CD4-positive, alpha-beta T cell treated with Interleukin-21 for 1 hour (primary cell): ENCODE data around the gene KCNIP4.

Experiments
- DNase-seq: peaks from one replicate; pipeline ENCODE4 v3.0.0-alpha.2; 2020

KCNIP4 gene

DNA sequence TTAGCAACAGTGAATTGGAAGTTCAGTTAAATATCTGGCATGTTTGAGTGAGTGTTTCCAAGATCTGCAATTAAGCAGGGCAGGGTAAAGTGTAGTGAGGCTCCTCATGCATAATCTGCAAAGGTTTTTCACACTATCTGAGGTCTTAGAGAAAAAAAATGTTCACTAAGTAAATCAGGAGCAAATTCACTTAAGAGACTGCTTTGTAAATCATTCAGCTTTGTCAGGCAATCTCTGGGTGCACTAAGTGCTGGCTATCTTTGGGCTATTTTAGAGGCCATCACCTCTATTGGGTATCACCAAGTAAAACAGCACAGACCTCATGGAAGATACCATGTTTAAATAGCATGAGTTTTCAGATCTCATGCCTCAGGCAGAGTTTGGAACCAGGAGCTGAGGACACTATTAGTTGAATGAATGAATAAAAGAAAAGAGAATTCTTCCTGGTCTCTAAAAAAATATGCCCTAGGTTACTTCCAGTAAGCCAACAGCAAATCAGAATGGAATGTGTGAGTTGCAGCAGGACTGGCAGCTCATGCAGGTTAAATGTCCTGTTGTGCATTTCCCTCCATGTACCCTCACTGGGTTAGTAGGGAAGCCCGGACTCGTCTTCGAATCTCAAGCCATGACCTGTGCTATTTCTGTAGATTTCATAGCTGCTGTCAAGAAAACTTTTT lies 195.3 kb downstream of the KCNIP4 start:
- no peak for DNase-seq

DNA sequence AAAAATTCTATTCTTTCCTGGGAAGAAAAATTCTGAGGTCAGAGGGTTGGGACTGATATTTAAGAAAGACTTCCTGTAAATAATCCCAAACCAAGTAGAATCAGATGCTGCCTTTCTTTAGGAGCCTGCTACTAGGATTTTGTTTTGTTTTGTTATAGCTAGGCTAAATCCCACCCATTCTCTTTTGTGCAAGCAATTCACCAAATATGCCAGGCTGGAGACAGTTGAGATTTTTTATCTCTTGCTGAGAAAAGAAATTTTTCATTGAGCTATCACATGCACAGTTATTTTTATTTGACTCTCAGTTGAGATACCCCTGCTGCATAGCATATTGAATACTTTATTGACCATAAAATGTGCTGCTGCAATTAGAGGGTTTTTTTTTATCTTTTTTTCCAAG lies 196.0 kb downstream of the KCNIP4 start:
- DNase-seq = no peak

DNA sequence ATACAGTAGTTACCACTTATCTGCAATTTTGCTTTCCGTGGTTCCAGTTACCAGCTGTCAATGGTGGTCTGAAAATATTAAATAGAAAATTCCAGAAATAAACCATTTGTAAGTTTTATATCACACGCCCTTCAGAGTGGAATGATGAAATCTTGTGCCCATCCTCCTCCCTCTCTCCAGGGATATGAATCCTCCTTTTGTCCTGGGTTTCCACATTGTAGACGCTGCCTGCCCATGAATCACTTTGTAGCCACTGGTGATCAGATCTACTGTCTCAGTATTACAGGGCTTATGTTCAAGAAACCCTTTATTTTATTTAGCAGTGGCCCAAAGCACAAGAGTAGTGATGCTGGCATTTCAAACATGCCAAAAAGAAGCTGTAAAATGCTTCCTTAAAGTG lies 198.6 kb downstream of the KCNIP4 start:
- DNase-seq = no peak

DNA sequence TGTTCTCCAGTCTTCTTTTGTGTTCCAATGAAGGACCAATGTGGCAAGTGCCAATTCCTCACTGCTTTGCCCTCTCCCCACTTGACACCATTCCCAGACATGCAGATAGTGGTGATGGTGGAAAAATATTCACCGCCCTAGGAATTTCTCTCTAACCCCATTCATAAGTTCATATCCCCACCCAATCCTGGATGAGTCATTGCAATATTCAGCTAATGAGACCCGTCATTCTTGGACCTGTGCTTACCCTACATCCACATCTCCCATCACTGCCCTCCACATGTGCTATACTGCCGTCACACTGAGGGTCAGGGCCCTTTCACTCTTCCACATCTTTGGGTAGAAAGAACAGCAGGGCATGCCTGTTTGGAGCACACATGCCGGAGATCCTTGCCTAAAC lies 199.2 kb downstream of the KCNIP4 start:
- no peak for DNase-seq

DNA sequence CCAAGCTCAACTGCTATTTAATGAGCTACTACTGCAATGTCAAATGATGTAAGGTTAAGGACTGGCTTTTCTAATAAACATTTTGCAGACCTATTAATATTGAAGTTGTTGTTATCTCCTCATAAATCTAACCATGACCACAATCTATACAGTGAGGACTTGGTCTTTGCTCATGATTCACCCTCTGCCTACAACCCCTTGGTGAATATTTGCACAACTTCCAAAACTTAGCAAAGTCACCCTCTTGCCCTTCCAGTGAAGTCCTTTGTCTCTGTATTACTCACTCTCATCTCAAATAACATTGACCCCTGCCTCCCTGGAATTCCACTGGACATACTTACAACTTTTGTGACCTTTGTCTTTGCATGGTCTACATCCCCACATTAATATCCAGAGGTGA lies 204.5 kb downstream of the KCNIP4 start:
- DNase-seq = no peak

DNA sequence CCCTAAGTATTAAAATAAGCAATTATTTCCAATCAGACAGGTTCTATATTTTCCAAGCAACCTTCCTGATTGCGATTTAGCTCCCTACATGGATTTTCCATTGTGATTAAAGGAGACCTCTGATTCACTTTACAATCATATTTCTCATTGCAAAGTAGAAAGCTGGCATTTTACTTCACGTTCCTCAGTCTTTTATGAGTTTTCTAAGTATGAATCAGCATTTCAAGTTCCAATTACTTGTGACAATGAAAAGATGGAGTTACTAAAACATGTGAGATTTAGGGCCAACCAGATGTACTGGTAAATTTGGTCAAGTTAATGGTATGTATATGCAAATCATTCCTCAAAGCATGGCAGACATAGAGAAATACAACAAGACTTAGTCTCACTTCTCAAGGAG lies 206.2 kb downstream of the KCNIP4 start:
- DNase-seq = no peak

DNA sequence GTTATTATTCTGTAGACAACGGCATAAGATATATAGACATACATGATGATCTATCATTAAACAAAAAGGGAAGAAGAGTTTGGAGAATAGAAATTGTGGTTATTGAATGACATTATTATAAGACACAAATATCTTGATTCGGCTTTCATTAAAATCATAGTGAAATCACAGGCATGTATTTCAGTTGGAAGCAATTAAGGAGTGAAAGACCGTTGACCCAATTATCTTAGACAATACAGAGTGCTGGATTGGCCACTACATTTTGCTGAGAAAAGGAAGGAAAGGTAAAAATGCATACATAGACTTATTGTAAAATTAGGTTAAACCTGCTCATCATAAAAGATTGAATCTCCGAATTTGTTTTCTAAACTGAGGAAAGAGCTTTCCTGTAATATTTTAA lies 209.8 kb downstream of the KCNIP4 start:
- no peak for DNase-seq

DNA sequence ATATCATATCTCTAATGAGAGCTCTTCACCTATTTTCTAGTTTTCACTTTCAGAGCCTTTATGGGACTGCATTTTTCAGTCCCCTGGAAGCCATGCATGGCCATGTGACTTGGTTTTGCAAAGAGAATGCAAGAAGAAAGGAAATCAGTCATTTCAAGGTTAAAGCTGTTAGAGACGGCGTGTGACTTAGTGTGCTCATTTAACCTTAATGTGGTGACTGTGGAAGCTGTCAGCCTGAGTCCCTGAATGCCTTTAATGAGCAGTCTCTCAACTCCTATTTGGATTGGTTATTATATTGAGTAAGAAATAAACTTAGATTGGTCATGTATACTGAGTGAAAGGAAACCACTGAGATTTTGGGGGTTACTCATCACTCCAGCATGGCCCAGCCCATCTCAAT lies 212.7 kb downstream of the KCNIP4 start:
- DNase-seq = no peak

DNA sequence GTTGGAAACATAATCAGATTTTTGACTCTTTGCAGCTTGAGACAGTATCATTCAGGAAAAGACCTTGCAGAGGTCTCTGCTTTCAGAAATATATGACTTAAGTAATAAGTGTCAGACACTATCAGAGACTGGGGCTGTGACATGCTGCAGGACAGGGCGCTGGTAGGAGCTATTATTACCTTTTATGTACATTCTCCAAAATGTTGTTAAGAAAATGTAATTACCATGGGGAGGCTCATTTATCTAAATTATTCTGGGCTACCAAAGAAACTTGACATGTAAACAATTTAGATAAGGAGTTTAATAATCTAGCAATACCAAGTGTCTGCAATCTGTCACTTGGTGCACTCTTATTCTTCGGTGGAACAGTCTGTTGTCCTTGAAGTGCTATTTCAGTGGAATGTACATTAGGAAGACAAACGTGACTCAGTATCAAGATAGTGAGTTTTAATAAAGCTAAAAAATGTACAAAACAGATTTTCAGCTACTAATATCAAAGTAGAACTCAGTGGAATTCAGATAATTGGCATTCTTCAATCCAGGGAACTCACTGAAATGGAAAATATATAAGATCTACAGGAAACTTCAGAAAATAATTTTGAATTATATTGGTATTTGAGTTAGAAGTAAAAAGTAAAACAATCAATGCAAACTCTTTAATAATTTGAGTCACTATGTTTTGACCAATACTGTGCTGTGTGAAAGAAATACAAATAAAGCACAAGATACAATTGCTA lies 214.5 kb downstream of the KCNIP4 start:
- no peak for DNase-seq

DNA sequence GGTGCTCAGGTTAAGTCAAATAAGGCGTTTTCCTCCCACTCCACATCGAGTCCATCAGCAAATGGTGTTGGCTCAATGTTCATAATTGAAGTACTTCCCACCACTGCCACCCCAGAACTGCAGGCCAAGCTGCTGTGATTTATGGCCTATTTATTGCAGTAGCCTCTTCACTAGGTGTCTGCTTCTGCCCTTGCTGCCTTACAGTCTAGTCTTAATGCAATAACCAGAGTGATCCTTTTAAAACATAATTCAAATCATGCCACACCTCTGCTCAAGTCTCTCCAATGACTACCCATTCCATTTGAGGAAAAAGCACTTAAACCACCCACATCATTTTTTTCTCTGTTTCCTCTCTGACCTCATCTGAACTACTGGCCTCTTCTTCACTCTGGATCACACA lies 220.3 kb downstream of the KCNIP4 start:
- DNase-seq = no peak

DNA sequence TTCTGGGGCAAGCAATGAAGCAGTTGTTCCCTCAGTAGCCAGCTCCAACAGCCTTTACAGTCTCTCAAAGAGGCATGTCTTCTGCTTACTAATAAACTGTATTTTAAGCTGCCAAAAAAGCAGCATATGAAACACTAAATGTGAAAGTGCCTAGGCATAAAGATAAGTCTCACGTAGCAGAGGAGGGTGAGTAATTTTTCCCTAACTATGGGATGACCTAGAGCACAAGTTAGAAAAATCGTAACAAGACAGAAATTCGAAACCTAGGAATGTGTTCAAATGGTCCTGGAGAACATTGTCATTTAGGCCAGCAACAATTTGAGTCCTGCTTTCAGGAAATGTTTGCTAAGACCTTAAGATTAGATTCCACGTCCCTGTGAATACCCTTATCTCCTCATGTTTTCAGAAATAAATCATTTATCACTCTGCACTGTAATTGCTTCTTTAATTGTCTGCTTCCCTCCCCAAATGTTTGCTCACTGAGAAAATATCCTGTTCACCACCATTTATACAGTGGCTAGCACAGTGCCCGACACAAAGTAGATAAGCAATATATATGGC lies 222.2 kb downstream of the KCNIP4 start:
- no peak for DNase-seq

DNA sequence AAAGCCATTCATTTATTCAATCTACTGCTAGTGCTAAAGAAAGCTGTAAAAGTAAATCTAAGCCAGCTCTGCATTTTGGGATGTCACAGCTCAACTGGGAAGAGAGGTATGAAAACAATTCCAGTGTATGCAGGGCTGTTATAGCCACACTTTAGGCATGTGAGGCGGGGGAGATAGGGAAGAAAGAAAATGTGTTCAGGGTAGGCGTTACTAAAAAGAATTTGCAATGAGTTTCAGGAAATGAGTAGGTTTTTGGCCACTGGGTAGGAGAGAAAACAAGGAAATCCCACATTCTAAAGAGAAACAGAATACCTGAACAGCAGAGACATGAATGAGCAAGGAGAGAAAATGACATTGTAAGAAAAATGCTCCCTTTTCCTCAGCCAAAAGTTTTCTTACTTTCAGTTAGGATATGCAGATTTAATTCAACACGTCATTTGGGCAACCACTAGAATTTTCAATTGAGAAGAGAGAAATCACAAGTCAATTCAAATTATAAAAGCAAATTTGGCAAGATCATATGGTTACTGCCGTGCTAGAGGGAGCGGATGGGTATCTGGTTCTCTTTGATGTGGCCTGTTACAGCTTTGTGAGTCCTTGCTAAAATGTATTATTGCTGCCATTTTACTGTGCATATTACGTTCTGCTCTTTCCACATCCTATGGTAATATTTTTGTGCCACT lies 226.3 kb downstream of the KCNIP4 start:
- DNase-seq = no peak

DNA sequence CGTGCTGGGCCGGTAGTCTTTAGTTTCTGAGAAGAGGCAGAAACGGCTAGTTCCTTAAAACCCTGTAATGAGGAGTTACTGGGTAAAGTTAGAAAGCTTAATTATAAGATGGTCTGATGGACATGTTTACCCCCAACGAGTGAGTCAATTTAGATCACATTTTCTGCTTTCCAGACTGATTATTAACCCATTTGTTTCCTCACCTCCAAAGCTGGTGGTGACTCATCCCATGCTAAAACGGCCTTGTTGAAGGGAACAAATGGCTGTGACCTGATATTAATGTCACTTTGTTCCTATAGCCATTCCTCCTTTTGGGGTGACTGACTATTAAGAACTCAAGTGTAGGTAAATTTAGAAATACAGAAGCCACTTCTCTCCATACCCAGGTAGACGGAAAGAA lies 232.0 kb downstream of the KCNIP4 start:
- DNase-seq = no peak

DNA sequence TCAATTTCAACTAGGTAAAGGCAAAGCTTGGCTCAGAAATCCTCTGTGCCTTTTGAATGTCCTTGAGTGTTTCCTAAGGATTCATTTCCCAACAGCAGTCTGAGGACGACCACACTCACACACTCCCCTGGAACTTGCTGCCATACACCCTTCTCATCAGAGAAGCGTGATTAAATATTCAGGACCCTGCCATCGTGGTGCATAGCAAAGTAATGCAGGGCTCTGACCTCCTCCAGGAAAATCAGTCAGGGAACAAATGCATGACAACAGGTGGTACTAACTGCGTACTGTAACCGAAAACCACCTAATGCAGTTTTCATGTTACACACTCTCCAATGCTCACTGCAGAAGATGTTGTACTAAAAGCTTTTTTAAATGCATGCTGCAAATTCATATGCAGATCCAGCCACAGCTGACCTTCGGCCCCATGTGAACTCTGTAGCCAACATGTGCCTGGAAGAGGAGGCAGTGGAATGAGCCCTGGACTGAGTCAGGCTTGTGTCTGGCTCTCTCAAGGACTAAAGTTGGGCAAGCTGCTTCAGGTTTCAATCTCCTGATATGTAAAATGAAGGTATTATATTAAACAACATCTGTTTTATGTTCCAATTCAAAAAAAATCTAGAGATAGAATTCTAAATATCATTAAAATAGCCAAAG lies 238.3 kb downstream of the KCNIP4 start:
- no peak for DNase-seq

DNA sequence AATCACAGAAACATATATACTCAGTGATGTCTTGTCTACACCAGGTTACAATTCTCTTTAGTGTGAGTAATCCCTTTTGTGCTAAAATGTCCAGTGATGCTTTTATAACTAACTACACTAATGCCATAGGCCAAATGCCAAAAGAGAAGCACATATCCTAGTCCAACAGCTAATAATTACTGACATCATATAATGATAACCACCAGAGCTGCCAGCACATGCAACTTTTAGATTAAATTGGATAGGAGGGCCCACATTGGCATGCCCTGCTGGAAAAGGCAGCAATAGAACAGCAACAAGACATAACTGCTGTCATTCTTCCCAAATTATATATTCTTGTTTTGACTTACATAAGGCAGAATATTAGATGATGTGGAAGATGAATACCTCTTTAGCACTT lies 238.8 kb downstream of the KCNIP4 start:
- no peak for DNase-seq

DNA sequence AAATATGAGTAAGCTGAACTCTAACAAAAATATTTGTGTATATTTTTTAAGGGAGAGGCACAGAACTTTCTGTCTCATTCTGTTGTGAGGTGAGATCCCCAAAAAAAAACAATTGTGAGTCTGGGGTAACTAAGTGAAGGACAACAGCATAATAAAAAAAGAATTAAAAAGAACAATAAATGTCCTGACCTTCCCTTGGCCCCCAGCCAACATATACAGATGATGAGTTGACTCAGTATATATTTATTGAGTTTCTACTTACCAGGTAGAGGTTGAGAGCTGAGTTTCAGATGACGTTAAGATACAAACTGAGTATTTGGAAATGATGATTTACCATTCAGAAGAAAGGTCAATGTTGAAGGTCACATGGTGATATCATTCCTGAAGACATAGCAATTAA lies 239.5 kb downstream of the KCNIP4 start:
- DNase-seq = no peak

DNA sequence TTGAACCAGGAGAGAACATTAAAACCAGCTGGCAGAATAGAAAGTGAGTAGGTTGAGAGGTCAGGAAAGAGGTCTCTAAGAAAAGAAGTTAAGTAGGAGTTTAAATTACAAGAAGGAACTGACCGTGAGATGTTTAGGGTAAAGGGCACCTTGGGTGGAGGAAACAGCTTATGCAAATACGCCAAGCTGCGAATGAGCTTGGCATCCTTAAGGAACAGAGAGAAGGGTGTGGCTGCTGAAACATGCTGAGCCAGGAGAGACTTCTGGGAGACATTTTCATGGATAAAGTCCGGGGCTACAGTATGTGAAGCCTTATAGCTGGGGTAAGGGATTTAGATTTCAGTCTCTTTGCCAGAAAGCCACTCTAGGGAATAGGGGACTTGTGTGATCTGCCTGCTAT lies 249.1 kb downstream of the KCNIP4 start:
- DNase-seq = no peak

DNA sequence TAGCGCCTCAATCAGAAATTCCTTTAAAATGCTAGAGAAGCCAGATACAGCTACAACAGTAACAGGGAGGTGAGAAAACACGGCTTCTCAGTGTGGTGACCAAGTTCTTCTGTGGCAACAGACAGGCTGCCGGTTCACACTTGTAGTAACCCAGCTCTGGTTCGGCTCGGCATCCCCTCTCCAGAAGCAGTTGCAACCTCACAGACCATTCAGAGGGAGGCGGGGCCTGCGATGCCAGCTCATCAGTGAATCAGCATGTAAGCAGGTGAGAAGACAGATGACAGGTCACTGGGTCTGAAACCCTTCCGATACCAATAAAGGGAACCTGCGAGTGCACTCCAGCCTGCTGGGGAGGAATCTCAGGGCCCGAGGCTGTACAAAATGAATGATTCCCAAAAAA lies 251.0 kb downstream of the KCNIP4 start:
- no peak for DNase-seq

DNA sequence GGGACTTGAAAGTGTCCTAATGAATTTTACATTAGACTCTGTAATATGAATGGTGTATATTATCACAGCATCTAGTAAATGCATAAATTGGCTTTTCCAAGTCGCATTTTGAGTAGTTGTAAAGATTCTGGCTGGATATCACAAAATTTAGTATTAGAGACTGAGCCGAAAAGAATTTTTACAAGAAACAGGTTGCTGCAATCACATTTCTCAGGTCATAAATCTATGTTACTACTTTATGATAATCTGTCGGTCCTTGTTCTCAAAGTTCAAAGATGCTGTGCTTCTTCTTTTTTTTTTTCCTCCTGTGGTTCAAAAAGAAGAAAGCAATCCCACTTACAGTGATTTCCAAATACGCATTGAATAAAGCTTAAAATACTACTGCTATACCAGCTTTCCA lies 253.4 kb downstream of the KCNIP4 start:
- DNase-seq = no peak

DNA sequence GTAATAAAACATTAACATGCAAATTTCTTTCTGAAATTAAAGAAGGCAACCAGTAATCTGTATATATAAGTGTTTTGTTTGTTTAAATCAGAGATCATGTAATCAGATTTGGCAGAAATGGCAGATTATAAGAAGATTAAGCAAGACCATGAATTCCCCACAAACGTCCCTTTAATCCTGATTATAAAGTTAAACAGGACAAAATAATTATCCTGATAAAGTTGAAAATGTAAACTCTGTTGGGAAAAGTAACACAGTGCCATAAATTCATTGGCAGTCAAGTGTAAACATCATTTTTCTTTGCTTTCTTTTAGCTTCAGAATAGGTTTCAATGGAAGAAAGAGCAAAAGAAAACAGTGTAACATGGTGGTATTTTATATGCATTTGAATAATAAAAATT lies 256.3 kb downstream of the KCNIP4 start:
- DNase-seq = no peak

DNA sequence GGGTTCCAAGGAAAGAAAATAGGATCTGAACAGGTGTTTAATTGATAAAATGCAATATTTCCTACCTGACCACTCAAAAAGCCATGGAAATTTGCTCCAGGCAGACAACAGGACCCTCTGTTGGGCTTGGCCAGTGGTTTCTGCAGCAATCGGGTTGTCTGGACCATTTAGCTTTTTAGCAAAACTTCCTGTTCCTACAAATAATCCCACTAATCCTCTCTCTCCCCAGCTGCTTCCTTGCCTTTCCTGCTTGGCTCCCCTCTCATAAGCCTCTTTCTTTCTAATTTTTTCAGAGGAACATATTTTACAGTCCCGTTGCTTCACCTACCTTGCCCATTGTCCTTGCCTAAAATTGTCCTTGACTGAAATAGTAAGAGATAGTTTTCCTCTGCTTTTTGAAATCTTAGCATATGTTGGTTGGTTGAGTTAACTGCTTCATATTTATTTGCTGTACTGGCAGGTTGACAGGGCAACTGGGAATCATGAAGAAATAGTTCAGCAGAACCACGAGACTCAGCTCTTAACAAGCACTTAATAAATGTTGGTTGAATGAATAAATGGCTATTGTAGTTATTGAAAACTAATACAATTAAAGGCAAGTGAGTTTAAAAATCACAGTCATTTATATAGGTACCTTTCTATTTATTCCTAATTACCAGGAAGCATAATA lies 259.8 kb downstream of the KCNIP4 start:
- no peak for DNase-seq

DNA sequence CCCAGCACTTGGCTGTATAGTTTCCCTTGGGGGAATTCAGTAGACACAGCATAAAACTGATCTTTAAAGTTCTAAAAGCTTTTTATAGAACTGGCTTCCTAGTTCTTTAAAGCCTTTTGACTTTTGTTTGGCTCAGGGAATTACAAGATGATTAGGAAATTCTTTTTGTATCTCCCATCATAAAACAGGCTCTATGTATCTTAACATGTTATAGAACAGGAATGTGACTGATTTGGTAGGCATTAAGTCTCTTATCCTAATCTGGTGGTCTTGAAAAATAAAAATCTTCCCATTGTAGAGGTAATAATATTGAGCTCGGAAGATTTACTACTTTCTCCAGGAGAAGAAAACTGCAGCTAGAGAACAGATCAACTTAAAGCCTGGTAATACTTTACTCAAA lies 262.7 kb downstream of the KCNIP4 start:
- DNase-seq = no peak

DNA sequence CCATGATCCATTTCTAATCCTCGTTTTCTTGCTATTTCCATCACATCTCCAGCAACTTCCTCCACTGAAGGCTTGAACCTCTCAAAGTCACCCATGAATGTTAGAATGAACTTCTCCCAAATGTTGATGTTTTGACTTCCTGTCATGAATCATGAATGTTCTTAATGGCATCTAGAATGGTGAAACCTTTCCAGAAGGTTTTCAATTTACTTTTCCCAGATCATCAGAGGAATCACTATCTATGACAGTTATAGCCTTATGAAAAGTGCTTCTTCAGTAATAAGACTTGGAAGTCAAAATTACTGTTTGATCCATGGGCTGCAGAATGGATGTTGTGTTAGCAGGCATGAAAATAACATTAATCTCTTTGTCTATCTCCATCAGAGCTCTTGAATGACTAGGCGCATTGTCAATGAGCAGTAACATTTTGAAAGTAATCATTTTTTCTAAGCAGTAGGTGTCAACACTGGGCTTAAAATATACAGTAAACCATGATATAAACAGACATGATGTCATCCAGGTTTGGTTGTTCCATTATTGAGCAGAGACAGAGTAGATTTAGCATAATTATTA lies 268.2 kb downstream of the KCNIP4 start:
- DNase-seq = no peak
